Activated CD8-positive, alpha-beta memory T cell treated with anti-CD3 and anti-CD28 coated beads for 36 hours (primary cell): Measurements from ENCODE around the gene TMUB1. TPM values are rescaled to one million over a fixed set of nuclear protein-coding genes. Genes with fewer than 3 reads are reported as not detected.

ENCODE experiments used
- CTCF ChIA-PET: fragments of 350-600 bp; sonication (Branson Sonifier 250); formaldehyde crosslinking; loops from one replicate; lab custom pipeline; 2021; ENCODE audit warnings: antibody characterized with exemption; lab: Charles Lee
- POLR2A ChIA-PET: fragments of 350-600 bp; sonication (Branson Sonifier 250); formaldehyde crosslinking; loops from one replicate; lab custom pipeline; 2021; ENCODE audit warnings: antibody characterized with exemption; lab: Charles Lee
- total RNA-seq, 2 experiments: library from RNA; stranded (reverse); gene quantifications; one replicate each; pipeline ENCODE4 v1.2.3, GENCODE V29; 2021

TMUB1 gene
- total RNA-seq, 2 experiments from 2014 or later: 77.4 to 79.7 TPM

GRCh38 chr7:151065516-151065915, 17.8 kb downstream of the TMUB1 start:
- CTCF ChIA-PET: interaction anchor here (1.2 kb wide), 1 partner anchor 37 kb away, joined by 3 read pairs; the partner anchor contains the start of gene ABCB8
- POLR2A ChIA-PET: interaction anchor here (1.2 kb wide), 1 partner anchor 12 kb away, joined by 4 read pairs; no protein-coding TSS in a partner anchor

GRCh38 chr7:151064993-151065392, 18.3 kb downstream of the TMUB1 start:
- ChIA-PET CTCF (interaction anchor here (1.2 kb wide), 1 partner anchor 37 kb away, joined by 3 read pairs; the partner anchor contains the start of gene ABCB8), POLR2A (no interaction called here)

- ChIA-PET POLR2A (no interaction called here), CTCF (no interaction called here)
Observed at GRCh38 chr7:151064454-151064853, 18.8 kb downstream of the TMUB1 start.

GRCh38 chr7:151063212-151063561, 20.1 kb downstream of the TMUB1 start:
- CTCF ChIA-PET: interaction anchor here (0.9 to 1.9 kb wide), 4 partner anchors 9 to 47 kb away, joined by 3 to 7 read pairs (median 4); partner anchors contain the start of gene FASTK

GRCh38 chr7:151062399-151063211, 20.7 kb downstream of the TMUB1 start:
- ChIA-PET CTCF (interaction anchor here (0.7 to 1.9 kb wide), 5 partner anchors 10 to 235 kb away, joined by 3 to 7 read pairs (median 4); partner anchors contain the start of gene FASTK), POLR2A (interaction anchor here (0.6 kb wide), 1 partner anchor 240 kb away, joined by 3 read pairs; no protein-coding TSS in a partner anchor)

More at GRCh38 chr7:151063212-151063561, 20.1 kb downstream of the TMUB1 start:
- POLR2A ChIA-PET: interaction anchor here (0.6 kb wide), 1 partner anchor 240 kb away, joined by 3 read pairs; no protein-coding TSS in a partner anchor

GRCh38 chr7:151062111-151062398, 21.2 kb downstream of the TMUB1 start:
- CTCF ChIA-PET: interaction anchor here (1.5 to 1.9 kb wide), 3 partner anchors 12 to 48 kb away, joined by 3 to 7 read pairs (median 4); partner anchors contain the start of gene FASTK
- POLR2A ChIA-PET: no interaction called here

- POLR2A ChIA-PET: interaction anchor here (0.6 kb wide), 1 partner anchor 36 kb away, joined by 3 read pairs; no protein-coding TSS in a partner anchor
- CTCF ChIA-PET: interaction anchor here (1.5 to 1.9 kb wide), 5 partner anchors 13 to 99 kb away, joined by 3 to 7 read pairs (median 4); partner anchors contain the start of gene FASTK
Observed at GRCh38 chr7:151061213-151062110, 21.8 kb downstream of the TMUB1 start.

- ChIA-PET POLR2A (interaction anchor here (0.6 to 0.7 kb wide), 4 partner anchors 24 to 105 kb away, joined by 3 read pairs; no protein-coding TSS in a partner anchor), CTCF (interaction anchor here (0.6 to 1.5 kb wide), 7 partner anchors 8 to 243 kb away, joined by 3 to 6 read pairs (median 4); partner anchors contain the start of gene FASTK)
Observed at GRCh38 chr7:151060416-151061212, 22.7 kb downstream of the TMUB1 start.

- POLR2A ChIA-PET: interaction anchor here (0.6 to 0.7 kb wide), 3 partner anchors 25 to 106 kb away, joined by 3 read pairs; no protein-coding TSS in a partner anchor
Observed at GRCh38 chr7:151060113-151060415, 23.2 kb downstream of the TMUB1 start.

GRCh38 chr7:151059367-151060112, 23.8 kb downstream of the TMUB1 start, which contains the start of gene SLC4A2:
TSS of gene SLC4A2 (plus strand) at chr7:151059589. CDS start at chr7:151061988, 2,399 bp downstream.
- CTCF ChIA-PET: interaction anchor here (1.0 to 2.4 kb wide), 6 partner anchors 9 to 110 kb away, joined by 3 to 7 read pairs (median 3); partner anchors contain the start of genes AGAP3 and FASTK
- POLR2A ChIA-PET: interaction anchor here (0.6 to 1.2 kb wide), 4 partner anchors 9 to 40 kb away, joined by 3 to 4 read pairs (median 3); no protein-coding TSS in a partner anchor

More at GRCh38 chr7:151060113-151060415, 23.2 kb downstream of the TMUB1 start:
- CTCF ChIA-PET: interaction anchor here (1.0 to 1.5 kb wide), 5 partner anchors 9 to 97 kb away, joined by 3 to 6 read pairs (median 3); partner anchors contain the start of gene FASTK

GRCh38 chr7:151058781-151059366, 24.4 kb downstream of the TMUB1 start:
- ChIA-PET CTCF (interaction anchor here (1.2 to 2.4 kb wide), 5 partner anchors 27 to 111 kb away, joined by 3 to 7 read pairs (median 3); partner anchors contain the start of genes ABCB8 and AGAP3), POLR2A (interaction anchor here (0.6 to 1.2 kb wide), 3 partner anchors 9 to 40 kb away, joined by 3 to 4 read pairs (median 3); no protein-coding TSS in a partner anchor)

GRCh38 chr7:151057989-151058780, 25.1 kb downstream of the TMUB1 start:
- ChIA-PET CTCF (interaction anchor here (1.0 to 2.4 kb wide), 6 partner anchors 27 to 111 kb away, joined by 3 to 7 read pairs (median 3); partner anchors contain the start of genes ABCB8 and AGAP3), POLR2A (interaction anchor here (0.6 to 1.2 kb wide), 3 partner anchors 10 to 30 kb away, joined by 3 to 4 read pairs (median 3); partner anchors contain the start of gene ABCB8)

GRCh38 chr7:151057506-151057988, 25.7 kb downstream of the TMUB1 start, which contains the start of gene CDK5:
TSS of gene CDK5 (minus strand) at chr7:151057897. CDS start at chr7:151057848, 49 bp downstream.
- ChIA-PET POLR2A (interaction anchor here (0.6 kb wide), 1 partner anchor 29 kb away, joined by 3 read pairs; the partner anchor contains the start of gene ABCB8), CTCF (interaction anchor here (1.0 to 2.4 kb wide), 3 partner anchors 28 to 58 kb away, joined by 3 to 7 read pairs (median 7); partner anchors contain the start of genes ABCB8 and AGAP3)

GRCh38 chr7:151056666-151057505, 26.4 kb downstream of the TMUB1 start:
- ChIA-PET POLR2A (no interaction called here), CTCF (interaction anchor here (1.0 to 2.4 kb wide), 3 partner anchors 29 to 58 kb away, joined by 3 to 7 read pairs (median 3); partner anchors contain the start of genes ABCB8 and AGAP3)
